ENCODE data around the gene C9orf57.

Gene C9orf57

GRCh38 chr9:72046630-72047456, 13.6 kb downstream of the C9orf57 start:
- TF ChIP-seq Cebpa-rat (IDR thresholded peaks at IDR 0.05) = no peak
- H3K9ac ChIP-seq = no peak overlapping the region
- no peaks in the 10 kb centered on the region for H3K27me3 ChIP-seq
- H3K9me3 ChIP-seq = peaks cover 28% of the 10 kb centered on the region
- no peaks in the 10 kb centered on the region for H3K36me3 ChIP-seq
- H4K20me1 ChIP-seq = no peaks in the 10 kb centered on the region
- peaks cover 25% of the 10 kb centered on the region for H3K4me1 ChIP-seq
- H3K4me2 ChIP-seq = no peak overlapping the region
- H3K4me3 ChIP-seq = no peak overlapping the region
- H3K27ac ChIP-seq = no peak overlapping the region

- peaks cover 11% of the 10 kb centered on the region for H3K9me3 ChIP-seq
- H3K4me3 ChIP-seq = no peak overlapping the region
- no peak overlapping the region for H3K9ac ChIP-seq
- peak overlapping the region; percentile 62 for H3K4me2 ChIP-seq
- TF ChIP-seq Cebpa-rat (IDR thresholded peaks at IDR 0.05) = no peak
- H3K27ac ChIP-seq = peak overlapping the region; percentile 59; the same call in 1 of the 2 replicates
- H3K27me3 ChIP-seq = no peaks in the 10 kb centered on the region
- H4K20me1 ChIP-seq = no peaks in the 10 kb centered on the region
- H3K36me3 ChIP-seq = no peaks in the 10 kb centered on the region
- peaks cover 44% of the 10 kb centered on the region for H3K4me1 ChIP-seq
These were observed 16.3 kb downstream of the C9orf57 start for GRCh38 chr9:72044095-72044494.

GRCh38 chr9:72043576-72043975, 16.8 kb downstream of the C9orf57 start:
- Histone ChIP-seq H3K9ac (no peak overlapping the region), H3K4me1 (peaks cover 44% of the 10 kb centered on the region), H3K9me3 (peaks cover 6% of the 10 kb centered on the region), H3K27me3 (no peaks in the 10 kb centered on the region), H3K27ac (peak overlapping the region; percentile 59; the same call in 1 of the 2 replicates), H3K4me3 (no peak overlapping the region), H3K36me3 (no peaks in the 10 kb centered on the region), H3K4me2 (peak overlapping the region; percentile 62), H4K20me1 (no peaks in the 10 kb centered on the region)
- TF ChIP-seq Cebpa-rat (IDR thresholded peaks at IDR 0.05) = no peak

- TF ChIP-seq Cebpa-rat (IDR thresholded peaks at IDR 0.05) = no peak
- no peak overlapping the region for H3K9ac ChIP-seq
These were observed 17.5 kb downstream of the C9orf57 start for GRCh38 chr9:72042928-72043327.

GRCh38 chr9:72041775-72042194, 18.6 kb downstream of the C9orf57 start:
- Histone ChIP-seq H3K4me2 (peak overlapping the region; percentile 62), H3K36me3 (no peaks in the 10 kb centered on the region), H3K4me3 (no peak overlapping the region), H3K27ac (peak overlapping the region; percentile 16; the same call in 1 of the 2 replicates), H3K9me3 (no peaks in the 10 kb centered on the region), H3K4me1 (peaks cover 44% of the 10 kb centered on the region), H3K27me3 (no peaks in the 10 kb centered on the region), H3K9ac (no peak overlapping the region), H4K20me1 (no peaks in the 10 kb centered on the region)
- TF ChIP-seq Cebpa-rat (IDR thresholded peaks at IDR 0.05) = no peak

More at GRCh38 chr9:72042928-72043327, 17.5 kb downstream of the C9orf57 start:
- H3K27me3 ChIP-seq = no peaks in the 10 kb centered on the region
- H3K36me3 ChIP-seq = no peaks in the 10 kb centered on the region
- H4K20me1 ChIP-seq = no peaks in the 10 kb centered on the region
- no peak overlapping the region for H3K4me3 ChIP-seq
- H3K4me1 ChIP-seq = peaks cover 44% of the 10 kb centered on the region
- H3K27ac ChIP-seq = peak overlapping the region; percentile 59
- no peaks in the 10 kb centered on the region for H3K9me3 ChIP-seq
- H3K4me2 ChIP-seq = peak overlapping the region; percentile 62

GRCh38 chr9:72041369-72041768, 19.0 kb downstream of the C9orf57 start:
- no peaks in the 10 kb centered on the region for H3K9me3 ChIP-seq
- H3K9ac ChIP-seq = no peak overlapping the region
- H3K4me3 ChIP-seq = no peak overlapping the region
- H3K36me3 ChIP-seq = no peaks in the 10 kb centered on the region
- no peaks in the 10 kb centered on the region for H3K27me3 ChIP-seq
- H4K20me1 ChIP-seq = no peaks in the 10 kb centered on the region
- H3K4me2 ChIP-seq = no peak overlapping the region
- peaks cover 44% of the 10 kb centered on the region for H3K4me1 ChIP-seq
- peak overlapping the region; percentile 16; the same call in 1 of the 2 replicates for H3K27ac ChIP-seq
- TF ChIP-seq Cebpa-rat (IDR thresholded peaks at IDR 0.05) = no peak

GRCh38 chr9:72039532-72039931, 20.9 kb downstream of the C9orf57 start:
- no peak for TF ChIP-seq Cebpa-rat (IDR thresholded peaks at IDR 0.05)
- Histone ChIP-seq H3K27ac (no peak overlapping the region), H3K9ac (no peak overlapping the region), H3K9me3 (no peaks in the 10 kb centered on the region), H4K20me1 (no peaks in the 10 kb centered on the region), H3K4me3 (no peak overlapping the region), H3K4me1 (peaks cover 44% of the 10 kb centered on the region), H3K27me3 (no peaks in the 10 kb centered on the region), H3K4me2 (peak overlapping the region; percentile 11; the same call in 1 of the 2 replicates), H3K36me3 (no peaks in the 10 kb centered on the region)

GRCh38 chr9:72038890-72039410, 21.5 kb downstream of the C9orf57 start:
- Histone ChIP-seq H3K27ac (no peak overlapping the region), H3K4me2 (peak overlapping the region; percentile 11; the same call in 1 of the 2 replicates)

GRCh38 chr9:72038408-72038807, 22.0 kb downstream of the C9orf57 start:
- Histone ChIP-seq H3K36me3 (no peaks in the 10 kb centered on the region), H3K4me1 (peaks cover 35% of the 10 kb centered on the region), H3K9me3 (no peaks in the 10 kb centered on the region), H4K20me1 (no peaks in the 10 kb centered on the region), H3K27ac (no peak overlapping the region), H3K9ac (no peak overlapping the region), H3K4me2 (no peak overlapping the region), H3K27me3 (no peaks in the 10 kb centered on the region), H3K4me3 (no peak overlapping the region)
- no peak for TF ChIP-seq Cebpa-rat (IDR thresholded peaks at IDR 0.05)

More at GRCh38 chr9:72038890-72039410, 21.5 kb downstream of the C9orf57 start:
- TF ChIP-seq Cebpa-rat (IDR thresholded peaks at IDR 0.05) = no peak
- H3K9ac ChIP-seq = no peak overlapping the region
- H3K9me3 ChIP-seq = no peaks in the 10 kb centered on the region
- no peaks in the 10 kb centered on the region for H3K36me3 ChIP-seq
- no peak overlapping the region for H3K4me3 ChIP-seq
- H3K4me1 ChIP-seq = peaks cover 40% of the 10 kb centered on the region
- no peaks in the 10 kb centered on the region for H4K20me1 ChIP-seq
- H3K27me3 ChIP-seq = no peaks in the 10 kb centered on the region

GRCh38 chr9:72037571-72037970, 22.8 kb downstream of the C9orf57 start:
- Histone ChIP-seq H3K27ac (no peak overlapping the region), H3K27me3 (no peaks in the 10 kb centered on the region), H3K36me3 (no peaks in the 10 kb centered on the region), H3K9me3 (no peaks in the 10 kb centered on the region), H3K4me2 (no peak overlapping the region), H3K4me1 (peaks cover 27% of the 10 kb centered on the region), H3K9ac (no peak overlapping the region), H4K20me1 (no peaks in the 10 kb centered on the region), H3K4me3 (no peak overlapping the region)
- TF ChIP-seq Cebpa-rat (IDR thresholded peaks at IDR 0.05) = no peak
